HG03103 (cell line): ENCODE measurements around the gene ZNF793.

Experiments used
- ATAC-seq: cut with Tn5 transposase; IDR thresholded peaks from one replicate; pipeline ENCODE4 v1.9.1; 2021; ENCODE audit warnings: low read depth; ENCODE audit not compliant: unreplicated experiment

The ZNF793 gene

DNA sequence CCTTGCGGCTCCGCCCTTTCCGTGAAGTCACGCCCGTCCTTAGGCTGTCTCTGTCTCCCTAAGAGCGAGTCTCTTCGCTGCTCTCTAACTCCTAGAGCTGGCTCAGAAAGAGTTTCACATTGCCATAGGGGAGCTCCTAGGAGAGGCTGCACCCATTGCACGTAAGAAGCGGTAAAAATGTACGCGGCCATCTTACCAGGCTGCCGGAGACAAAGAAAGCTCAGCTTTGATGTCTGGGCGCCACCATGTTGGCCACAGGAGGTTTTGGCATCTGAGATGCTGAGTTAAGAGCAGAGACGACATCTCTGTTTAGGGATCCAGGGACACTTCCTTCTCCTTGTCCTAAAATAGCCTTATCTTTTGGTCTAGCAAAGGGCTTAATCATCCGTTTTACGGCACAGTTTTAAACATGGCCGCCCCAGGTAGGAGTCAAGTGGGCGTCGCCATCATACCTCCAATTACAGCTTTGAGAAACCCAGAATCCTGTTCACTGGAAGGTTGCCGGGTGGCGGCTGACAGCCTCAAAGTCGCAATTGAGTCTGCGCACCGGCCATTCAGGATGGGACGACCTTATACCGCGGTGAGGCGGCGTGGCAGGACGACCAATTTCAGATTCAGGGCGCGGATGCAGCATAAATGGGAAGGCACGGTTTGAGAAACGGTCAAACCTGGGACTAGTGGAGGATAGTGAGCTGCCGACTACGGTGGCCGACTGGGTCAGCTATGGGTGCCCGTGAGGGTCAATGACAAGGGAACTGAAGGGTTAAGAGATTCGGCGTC lies at the start of gene ZNF793:
ZNF793 (plus strand) TSS at position 553 of the 780 bp plus-strand sequence. CDS start 16,501 bp downstream, outside the sequence.
- ATAC-seq, result no peak

DNA sequence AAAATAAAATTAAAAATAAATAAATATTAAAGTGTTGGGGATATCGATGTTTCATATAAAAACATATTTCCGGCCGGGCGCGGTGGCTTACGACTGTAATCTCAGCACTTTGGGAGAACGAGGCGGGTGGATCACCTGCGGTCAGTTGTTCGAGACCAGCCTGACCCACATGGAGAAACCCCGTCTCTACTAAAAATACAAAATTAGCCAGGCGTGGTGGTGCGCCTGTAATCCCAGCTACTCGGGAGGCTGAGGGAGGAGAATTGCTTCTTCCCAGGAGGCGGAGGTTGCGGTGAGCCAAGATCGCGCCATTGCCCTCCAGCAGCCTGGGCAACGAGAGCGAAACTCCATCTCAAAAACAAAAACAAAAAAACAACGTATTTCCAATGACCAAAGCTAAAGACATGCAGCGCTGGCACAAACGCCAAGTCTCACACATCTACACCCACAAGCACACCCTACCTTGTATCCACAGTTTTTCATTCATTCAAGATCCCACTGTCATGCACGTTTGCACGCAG lies 40.4 kb upstream of the ZNF793 start:
- no peak for ATAC-seq

DNA sequence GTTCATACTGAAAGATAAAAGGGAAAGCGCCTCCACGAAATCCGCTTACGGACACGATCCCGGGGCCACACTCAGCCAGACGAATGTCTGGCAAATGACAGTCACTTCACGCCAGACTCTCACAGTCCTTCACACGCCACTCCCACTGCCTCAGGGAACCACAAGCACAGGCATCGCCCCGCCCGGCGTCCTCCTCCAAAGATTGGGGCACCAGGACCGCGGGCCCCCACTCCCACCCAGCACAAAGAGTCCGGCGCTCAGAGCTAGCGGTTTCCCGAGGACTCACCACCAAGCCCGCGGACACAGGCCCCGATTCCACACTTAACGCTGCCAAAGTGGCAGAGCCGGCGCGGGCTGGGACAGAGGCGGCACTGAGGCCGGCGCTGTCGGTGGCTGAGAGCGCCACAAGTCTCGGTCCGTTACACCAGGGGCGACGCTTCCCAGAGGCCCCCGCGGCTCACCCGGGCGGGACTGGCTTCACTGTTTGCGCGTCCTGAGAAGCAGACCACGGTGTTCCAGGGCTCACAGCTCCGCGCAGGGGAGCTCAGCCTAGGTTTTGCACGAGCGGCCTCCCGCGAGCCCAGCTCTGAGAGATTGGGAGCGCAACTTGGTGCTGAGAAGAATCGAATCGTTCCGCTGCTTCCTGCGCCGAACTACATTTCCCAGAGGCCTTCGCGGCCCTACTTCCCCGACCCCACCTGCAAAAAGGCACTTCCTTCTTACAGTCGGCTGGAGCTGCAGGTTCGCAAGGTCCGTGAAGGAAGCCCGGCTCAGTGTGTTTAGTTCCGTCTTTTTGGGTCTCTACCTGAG lies 39.7 kb upstream of the ZNF793 start, which contains the start of gene ZNF569:
ZNF569 (minus strand) TSS at position 647 of the 810 bp plus-strand sequence. CDS start 22,523 bp downstream, outside the sequence.
- ATAC-seq, result peak; percentile 50

DNA sequence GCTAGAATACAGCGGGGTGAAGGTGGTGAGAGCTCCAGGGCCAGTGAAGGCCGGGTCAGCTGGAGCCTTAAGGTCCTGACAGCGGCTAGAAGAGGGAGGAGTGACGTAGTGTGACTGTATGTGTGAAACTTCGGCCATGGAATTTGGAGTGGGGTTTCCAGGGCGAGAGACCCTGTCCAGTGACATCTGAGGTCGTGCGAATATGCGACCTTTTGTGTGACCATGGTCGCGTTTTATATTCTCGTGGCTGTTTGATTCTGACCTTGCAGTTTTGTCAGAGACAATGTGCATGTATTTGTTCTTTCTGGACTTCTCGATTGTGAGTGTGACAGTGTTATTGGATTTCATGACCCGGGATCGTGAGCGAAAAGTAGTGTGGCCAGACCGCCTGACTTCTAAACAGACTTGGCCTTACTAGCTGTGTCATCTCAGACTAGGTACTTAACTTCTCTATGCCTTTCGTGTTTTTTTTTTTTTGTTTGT lies 39.1 kb upstream of the ZNF793 start:
- no peak for ATAC-seq

DNA sequence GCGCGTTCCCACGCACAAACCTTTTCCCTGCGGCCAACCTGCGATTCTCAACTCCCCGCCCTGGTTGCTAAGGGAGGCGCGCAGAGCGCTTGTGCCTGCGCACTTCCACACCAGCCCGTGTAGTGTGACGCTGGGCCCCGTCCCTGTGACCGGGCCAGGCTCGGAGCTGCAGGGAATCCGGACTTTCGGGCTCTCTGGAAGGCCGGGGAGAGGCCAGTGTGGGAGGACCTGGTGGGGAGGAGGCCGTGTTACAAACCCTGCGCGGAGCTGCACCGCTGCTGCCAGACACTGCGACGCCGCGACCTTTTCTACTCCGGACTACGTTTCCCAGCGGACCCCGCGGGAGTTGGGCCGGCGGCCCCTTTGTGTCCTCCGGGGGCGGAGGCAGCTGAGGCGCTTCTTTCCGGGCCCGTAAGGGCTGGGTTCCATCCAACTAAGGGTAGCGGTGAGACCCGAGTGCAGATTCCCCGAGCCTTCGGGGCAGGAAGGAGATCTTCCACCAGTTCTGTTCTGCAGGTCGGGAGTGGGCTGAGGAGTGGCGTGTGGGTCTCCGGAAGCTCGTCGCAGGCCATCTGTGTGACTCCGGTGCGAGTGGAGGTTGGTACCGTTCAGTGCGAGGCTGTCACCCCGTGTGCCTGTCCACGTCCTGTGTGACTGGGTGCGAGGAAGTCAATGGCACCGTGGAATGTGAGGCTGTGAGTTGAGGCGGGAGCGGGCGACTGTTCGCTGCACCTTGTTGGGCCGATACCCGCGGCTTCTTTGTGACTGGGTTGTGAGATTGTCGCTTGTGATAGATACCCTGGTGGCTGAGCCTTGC lies 37.6 kb upstream of the ZNF793 start, which contains the start of gene ZNF570:
ZNF570 (plus strand) TSS at position 396 of the 817 bp plus-strand sequence. CDS start 999 bp downstream, outside the sequence.
- ATAC-seq, result peak; percentile 54

DNA sequence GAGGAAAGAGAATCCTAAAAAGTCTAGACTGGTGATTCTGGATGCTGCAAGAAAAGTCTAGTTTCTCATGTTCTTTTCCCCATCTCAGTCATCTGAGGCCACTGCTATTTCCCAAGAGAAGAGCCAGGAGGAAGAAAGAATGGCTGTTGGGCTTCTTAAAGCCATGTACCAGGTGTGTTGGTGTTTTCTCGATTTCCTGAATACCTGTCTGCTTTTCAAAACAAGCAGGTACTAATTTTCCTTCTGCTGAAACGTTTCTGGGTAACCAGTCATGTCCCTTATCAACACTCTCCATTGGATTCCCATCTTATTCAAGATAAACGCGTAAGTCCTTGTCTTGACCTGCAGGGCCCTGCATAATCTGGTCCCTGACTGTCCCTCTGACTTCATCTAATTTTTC lies 36.5 kb upstream of the ZNF793 start:
- no peak for ATAC-seq

DNA sequence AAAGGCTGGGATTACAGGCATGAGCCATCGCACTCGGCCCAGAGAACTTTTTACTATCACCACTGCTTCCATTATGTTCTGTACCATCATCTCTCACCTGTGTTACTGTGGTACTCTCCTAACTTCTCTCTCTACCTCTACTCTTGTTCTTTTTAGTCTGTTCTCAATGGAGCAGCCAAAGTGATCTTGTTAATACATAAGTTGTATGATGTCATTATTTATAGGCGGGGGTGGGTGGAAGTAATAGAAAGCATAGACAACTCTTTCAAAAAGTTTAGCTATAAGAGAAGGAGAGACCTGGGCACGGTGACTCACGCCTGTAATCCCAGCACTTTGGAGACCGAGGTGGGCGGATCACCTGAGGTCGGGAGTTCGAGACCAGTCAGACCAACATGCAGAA lies 34.6 kb upstream of the ZNF793 start:
- no peak for ATAC-seq

DNA sequence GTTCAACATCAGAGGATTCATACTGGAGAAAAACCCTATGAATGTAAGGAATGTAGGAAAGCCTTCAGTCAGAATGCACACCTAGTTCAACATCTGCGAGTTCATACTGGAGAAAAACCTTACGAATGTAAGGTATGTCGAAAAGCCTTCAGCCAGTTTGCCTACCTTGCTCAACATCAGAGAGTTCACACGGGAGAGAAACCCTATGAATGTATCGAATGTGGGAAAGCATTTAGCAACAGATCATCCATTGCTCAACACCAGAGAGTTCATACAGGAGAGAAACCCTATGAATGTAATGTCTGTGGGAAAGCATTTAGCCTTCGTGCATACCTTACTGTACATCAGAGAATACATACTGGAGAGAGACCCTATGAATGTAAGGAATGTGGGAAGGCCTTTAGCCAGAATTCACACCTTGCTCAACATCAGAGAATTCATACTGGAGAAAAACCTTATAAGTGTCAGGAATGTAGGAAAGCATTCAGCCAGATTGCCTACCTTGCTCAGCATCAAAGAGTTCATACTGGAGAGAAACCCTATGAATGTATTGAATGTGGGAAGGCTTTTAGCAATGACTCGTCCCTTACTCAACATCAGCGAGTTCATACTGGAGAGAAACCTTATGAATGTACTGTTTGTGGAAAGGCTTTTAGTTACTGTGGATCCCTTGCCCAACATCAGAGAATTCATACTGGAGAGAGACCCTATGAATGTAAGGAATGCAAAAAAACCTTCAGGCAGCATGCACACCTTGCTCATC lies 22.2 kb upstream of the ZNF793 start:
- ATAC-seq, result no peak

DNA sequence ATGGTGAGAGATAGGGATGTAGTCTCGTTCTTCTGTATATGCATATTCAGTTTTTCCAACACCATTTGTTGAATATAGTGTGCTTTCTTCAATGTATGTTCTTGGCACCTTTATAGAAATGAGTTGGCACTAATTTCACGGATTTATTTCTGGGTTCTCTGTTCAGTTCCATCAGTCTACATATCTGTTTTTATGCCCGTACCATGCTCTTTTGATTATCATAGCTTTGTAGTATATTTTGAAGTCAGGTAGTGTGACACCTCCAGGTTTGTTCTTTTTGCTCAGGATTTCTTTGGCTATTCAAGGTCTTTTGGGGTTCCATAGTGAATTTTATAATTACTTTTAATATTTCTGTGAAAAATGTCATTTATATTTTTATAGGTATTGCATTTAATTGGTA lies 14.5 kb upstream of the ZNF793 start:
- no peak for ATAC-seq

DNA sequence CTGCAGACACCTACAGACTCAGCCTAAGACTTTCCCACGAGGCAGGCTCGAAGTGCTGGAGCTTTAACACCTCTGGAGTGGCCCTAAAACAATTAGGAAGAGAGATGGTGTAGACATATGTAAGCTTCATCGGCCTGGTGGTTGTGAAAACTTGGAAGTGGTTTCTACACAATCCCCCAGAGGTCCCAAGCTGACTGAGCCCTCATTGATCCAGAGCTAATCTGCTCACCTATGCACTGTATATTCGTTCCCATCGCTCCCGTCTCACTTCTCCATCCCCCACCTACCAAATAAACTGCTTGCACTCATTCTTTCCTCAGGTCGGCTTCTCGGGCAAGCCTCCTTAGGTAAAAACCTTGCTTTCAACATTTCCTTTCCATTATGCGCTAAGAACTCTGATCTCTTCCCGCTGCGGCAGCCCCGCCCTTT lies 767 bp upstream of the ZNF793 start:
- ATAC-seq, result no peak

DNA sequence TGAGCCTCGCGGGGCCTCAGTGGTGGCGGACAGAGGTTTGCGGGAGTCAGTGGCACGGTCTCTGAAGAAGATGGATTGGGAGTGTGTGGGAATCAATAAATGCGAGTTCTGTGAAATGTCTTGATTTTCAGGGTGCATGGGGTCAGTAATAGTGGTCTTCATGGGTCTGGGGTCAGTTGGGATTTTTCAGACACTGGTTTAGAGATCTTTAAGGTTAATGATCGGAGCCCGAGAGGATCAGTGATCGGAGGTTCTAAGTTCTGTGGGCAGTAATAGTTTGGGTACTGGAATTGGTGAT lies 377 bp downstream of the ZNF793 start:
- no peak for ATAC-seq

DNA sequence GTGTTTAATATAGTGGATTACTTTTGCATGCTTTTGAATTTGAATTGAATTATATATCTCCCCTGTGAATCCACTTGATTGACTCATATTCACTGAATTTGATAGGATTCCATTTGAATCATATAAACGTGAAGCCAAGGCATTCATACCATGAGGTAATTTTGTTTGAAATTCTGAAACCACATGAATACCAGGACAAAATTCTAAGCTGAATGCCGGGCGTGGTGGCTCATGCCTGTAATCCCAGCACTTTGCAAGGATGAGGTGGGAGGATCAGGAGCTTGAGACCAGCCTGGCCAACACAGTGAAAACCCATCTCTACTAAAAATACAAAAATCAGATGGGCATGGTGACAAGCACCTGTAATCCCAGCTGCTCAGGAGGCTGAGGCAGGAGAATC lies 4.4 kb downstream of the ZNF793 start:
- ATAC-seq, result no peak

DNA sequence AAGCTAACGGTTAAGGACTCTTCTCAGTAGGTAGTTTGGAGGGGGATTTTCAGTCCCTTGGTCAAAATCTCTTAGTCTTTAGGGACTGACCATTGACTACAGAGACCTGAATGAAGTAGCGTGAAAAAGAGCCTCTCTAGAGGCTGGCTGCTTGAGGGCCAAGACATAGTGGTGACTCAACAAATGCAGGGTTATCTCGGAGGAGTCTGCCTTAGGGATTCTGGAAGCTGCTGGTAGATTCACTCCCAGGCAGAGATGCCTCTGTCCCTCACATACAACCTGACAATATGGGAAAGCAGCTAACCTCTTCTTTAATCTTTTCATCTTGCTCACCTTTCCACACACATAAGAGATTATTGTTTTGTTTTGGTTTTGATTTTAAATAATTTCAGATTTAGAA lies 5.1 kb downstream of the ZNF793 start:
- no peak for ATAC-seq

DNA sequence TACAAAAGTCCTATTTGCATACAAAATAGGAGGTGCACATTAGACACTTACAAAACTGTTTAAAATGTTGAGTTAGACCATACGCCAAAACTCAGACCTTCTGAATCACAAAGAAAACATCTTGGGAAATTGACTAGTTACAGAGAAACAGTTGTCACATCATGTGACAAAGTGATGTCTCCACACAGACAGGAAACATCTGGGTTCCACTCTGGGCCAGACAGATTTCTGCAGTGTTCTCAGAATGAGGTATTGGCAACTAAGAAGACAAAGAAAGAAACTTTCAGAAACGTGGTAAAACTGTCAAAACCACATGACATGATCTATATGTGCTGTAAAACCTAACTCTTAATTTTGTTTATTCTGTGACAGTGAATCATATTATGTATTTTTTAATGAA lies 6.7 kb downstream of the ZNF793 start:
- no peak for ATAC-seq

DNA sequence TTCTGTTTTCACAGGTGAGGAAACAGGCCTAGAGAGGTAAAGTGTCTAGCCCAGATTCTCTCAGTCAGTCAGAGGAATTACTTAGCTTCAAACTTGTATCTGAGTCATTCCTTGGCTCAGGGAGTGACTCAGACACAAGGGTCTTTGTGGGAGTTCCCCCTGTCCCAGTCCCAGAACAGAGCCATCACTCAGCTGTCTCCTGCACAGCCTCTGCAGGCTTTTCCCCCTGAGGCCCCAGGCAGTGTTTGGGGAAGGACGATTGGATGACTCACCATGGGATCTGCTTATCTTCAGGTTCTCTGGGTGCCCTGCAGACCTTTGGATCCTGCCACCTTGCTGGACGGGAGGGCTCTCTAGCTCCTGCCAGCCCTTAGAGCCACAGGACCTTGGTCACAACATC lies 13.2 kb downstream of the ZNF793 start:
- no peak for ATAC-seq

DNA sequence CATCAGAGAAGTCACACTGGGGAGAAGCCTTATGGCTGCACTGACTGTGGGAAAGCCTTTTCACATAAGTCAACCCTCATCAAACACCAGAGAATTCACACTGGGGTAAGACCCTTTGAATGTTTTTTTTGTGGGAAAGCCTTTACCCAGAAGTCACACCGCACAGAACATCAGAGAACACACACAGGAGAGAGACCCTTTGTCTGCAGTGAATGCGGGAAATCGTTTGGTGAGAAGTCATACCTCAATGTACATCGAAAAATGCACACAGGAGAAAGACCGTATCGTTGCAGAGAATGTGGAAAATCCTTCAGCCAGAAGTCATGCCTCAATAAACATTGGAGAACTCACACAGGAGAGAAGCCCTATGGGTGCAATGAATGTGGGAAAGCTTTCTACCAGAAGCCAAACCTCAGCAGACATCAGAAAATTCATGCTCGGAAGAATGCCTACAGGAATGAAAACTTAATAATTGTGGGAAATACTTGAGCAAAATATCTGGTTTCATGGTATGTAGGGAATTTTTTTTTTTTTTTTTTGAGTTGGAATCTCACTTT lies 30.7 kb downstream of the ZNF793 start:
- ATAC-seq, result no peak

DNA sequence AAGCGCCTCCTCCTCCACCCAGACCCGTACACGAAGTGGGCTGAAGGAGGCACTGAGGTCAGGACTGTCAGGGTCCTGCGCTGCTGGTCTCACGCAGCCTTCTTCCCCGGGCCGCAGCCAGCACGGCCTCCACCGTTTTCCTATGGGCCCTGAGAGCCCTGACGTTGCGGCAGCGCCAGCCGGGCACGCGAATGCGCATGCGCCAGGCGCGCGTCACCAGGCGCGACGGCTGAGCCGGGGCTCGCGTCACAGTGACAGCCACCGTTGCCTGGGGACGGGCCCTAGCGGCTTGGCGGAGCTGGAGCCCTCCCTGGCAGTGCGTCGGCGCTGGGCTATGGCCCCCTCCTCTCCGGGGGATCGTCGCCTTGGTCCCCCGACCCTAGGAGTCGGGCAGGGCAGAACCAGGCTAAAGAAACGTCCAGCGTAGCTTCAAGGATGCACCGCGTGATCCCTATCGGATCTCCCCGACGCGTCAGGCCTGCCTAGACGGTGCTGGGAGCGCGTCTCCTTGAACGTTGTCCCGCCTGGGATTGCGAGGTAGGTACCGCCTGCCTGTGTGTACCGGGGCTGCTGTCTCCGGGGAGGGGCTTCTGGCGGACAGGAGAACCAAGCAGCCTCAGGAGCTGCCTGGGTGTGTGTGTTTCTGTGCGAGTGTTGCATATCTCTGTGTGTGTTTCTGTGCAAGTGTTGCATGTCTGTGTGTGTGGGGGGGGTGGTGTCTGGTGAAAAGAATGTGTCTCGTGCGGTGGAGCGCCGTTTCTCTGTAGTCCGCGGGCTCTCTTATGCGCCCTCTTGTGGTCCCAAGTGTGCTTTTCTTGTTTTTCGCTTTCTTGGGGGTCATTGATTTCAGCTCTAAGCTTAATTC lies 44.6 kb downstream of the ZNF793 start:
- ATAC-seq, result no peak

DNA sequence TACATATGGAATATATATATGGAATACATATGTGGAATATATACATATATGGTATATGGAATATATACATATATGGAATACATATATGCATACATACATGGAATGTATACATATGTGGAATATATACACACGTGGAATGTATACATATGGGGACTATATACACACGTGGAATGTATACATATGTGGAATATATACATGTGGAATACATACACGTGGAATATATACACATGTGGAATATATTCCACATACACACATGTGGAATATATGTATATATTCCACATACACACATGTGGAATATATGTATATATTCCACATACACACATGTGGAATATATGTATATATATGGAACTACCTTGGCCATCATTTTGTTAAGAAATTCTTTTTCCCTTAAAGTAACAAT lies 56.8 kb downstream of the ZNF793 start:
- ATAC-seq, result no peak
